IPS DF 6.9 (cell line): Measurements from ENCODE around the gene ST8SIA2.

Experiments used
- DNase-seq: peaks from one replicate; pipeline ENCODE4 v3.0.0-alpha.2; 2013; ENCODE audit warnings: low read depth, low spot score
- H3K27ac ChIP-seq: one replicate; pipeline ENCODE4 v1.5.1; 2013; ENCODE audit warnings: low read length, control low read depth
- H3K27me3 ChIP-seq: 2 replicates; pipeline ENCODE4 v1.6.1; 2013; ENCODE audit warnings: mild to moderate bottlenecking, low read length; ENCODE audit not compliant: control insufficient read depth, insufficient read depth
- H3K36me3 ChIP-seq: 2 replicates; pipeline ENCODE4 v1.6.1; 2013; ENCODE audit warnings: low read length; ENCODE audit not compliant: control insufficient read depth, insufficient read depth
- H3K4me1 ChIP-seq: 2 replicates; pipeline ENCODE4 v1.6.1; 2013; ENCODE audit warnings: low read length; ENCODE audit not compliant: control insufficient read depth, insufficient read depth
- H3K4me3 ChIP-seq: 2 replicates; pipeline ENCODE4 v1.5.1; 2013; ENCODE audit warnings: mild to moderate bottlenecking, low read length
- H3K9me3 ChIP-seq: 2 replicates; pipeline ENCODE4 v1.6.1; 2013; ENCODE audit warnings: low read length, inconsistent platforms; ENCODE audit not compliant: control insufficient read depth, insufficient read depth
- WGBS: extraction: QIAGEN DNeasy Blood & Tissue Kit; methylation state at CpG from one replicate; pipeline ENCODE4 v1.1.7; 2013; ENCODE audit warnings: mixed read lengths, missing lambda C conversion rate; ENCODE audit not compliant: insufficient read length, insufficient coverage; 5-methylcytosine and 5-hydroxymethylcytosine counted together

The ST8SIA2 gene

DNA sequence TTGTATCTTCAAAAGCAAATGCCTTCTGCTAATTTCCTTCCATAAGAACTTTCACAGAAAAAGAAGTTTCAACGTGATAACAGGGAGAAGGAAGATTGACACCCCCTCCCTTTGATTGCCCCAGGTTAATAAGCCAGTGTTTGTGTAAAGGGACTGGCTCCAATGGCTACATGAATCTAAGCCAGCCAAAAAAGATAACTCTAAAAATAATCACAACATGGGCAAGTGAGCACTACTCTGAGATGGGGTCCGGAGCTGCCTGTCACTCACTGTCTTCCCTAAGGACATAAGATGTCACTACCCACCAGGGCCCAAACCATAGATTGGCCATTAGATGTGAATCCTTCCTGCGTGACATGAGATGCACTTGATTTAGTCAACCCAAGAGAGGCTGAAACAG is 17.6 kb upstream of the ST8SIA2 start:
- Histone ChIP-seq H3K27ac (no peak overlapping the region), H3K36me3 (no peaks in the 10 kb centered on the region), H3K4me3 (no peak overlapping the region), H3K27me3 (no peaks in the 10 kb centered on the region), H3K9me3 (no peaks in the 10 kb centered on the region), H3K4me1 (no peaks in the 10 kb centered on the region)
- no peak for DNase-seq
- WGBS = no CpG with 5 or more reads among the region's 3 CpGs

DNA sequence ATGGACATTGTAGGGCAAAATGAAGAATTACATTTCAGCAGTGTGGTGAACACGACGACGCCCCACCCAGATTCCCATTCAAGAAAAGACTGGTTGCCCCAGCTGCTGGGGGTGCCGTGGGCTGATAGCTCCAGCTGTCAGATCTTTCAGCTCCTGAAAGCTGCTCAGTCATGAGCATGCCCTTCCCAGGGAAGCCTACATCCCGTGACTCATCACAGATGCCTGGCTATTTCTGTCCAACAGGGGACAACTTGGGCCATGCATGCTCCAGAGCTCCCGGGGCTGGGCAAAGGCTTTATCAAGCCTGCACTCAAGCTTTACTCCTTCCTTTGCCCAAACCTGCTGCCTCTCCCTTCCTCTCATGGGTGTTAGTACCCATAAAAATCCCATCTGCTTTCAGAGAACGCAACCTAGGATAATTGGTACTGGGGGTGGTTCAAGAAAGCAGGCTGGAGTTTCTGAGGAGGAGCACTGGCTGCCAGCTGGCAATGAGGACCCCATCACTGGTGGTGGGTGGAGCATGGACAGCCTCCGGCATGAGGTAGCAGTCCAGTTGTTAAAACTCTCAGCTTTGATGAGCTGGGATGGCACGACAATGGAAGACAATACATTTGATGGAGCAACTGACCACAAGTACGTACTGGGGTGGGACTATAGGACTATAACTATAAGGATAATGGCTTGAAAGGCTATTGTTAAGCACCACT is 16.4 kb upstream of the ST8SIA2 start:
- Histone ChIP-seq H3K9me3 (no peaks in the 10 kb centered on the region), H3K27ac (no peak overlapping the region), H3K4me1 (no peaks in the 10 kb centered on the region), H3K27me3 (no peaks in the 10 kb centered on the region), H3K4me3 (no peak overlapping the region), H3K36me3 (no peaks in the 10 kb centered on the region)
- no peak for DNase-seq
- WGBS = no CpG with 5 or more reads among the region's 10 CpGs

DNA sequence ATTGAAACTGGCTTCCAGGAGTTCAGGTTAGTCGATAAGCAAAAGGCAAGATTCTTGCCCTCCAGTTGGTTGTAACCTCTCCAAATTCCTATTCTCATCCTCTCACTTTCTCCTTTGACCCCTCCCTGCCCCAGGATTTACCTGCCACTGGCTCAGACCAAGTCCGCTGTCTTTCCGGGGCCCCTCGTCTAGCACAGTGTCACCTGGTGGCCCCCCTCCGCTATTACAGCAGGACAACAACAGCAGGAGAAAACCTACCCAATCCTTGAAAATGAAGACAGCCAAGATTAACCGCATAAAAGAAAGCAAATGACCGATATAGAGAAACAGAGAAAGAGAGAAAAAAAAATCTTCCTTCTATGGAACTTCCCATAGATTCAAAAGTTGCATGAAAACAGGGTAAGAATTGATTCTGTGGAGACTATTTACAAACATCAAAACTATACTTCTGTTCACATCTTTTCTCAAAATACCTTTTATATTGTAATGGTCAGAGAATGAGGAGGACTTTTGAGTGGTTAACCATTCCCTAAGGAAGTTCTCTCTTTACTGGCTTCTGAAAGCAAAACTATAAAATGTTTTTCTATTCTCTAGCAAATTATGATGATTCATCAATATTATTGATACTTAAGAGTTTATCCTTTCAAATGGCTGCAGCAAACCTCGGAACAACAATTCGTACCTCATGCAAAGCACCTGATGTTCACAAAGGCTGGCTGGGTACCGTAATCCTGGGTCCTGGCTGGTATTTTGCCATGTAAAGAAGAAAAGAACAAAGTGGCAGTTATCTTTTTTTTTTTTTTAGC is 10.0 kb upstream of the ST8SIA2 start:
- no peak for DNase-seq
- Histone ChIP-seq H3K27me3 (no peaks in the 10 kb centered on the region), H3K4me3 (no peak overlapping the region), H3K27ac (no peak overlapping the region), H3K9me3 (no peaks in the 10 kb centered on the region), H3K36me3 (no peaks in the 10 kb centered on the region), H3K4me1 (no peaks in the 10 kb centered on the region)
- WGBS = no CpG with 5 or more reads among the region's 10 CpGs

DNA sequence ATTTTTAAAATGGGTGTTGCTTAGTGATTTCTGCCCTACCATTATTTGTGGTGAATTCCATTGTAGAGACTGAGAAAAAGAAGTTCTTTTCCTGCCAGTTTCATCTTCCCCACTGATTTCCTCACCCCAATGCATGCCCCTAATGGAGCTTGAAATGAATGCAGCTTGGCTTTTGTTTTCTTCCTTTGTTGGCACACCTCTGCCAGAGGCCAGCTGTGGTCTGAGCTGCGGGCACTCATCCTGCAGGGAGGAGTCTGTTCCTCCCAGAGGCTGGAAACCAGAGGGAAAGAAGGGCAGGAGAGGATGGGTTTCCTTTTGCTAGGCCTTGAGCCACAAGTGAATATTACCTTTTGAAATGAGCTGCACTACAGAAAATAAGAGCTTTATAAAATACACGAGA is 9.3 kb upstream of the ST8SIA2 start:
- no CpG with 5 or more reads among the region's 2 CpGs for WGBS
- Histone ChIP-seq H3K4me3 (no peak overlapping the region), H3K27ac (no peak overlapping the region), H3K27me3 (no peaks in the 10 kb centered on the region), H3K9me3 (no peaks in the 10 kb centered on the region), H3K36me3 (no peaks in the 10 kb centered on the region), H3K4me1 (no peaks in the 10 kb centered on the region)
- no peak for DNase-seq

DNA sequence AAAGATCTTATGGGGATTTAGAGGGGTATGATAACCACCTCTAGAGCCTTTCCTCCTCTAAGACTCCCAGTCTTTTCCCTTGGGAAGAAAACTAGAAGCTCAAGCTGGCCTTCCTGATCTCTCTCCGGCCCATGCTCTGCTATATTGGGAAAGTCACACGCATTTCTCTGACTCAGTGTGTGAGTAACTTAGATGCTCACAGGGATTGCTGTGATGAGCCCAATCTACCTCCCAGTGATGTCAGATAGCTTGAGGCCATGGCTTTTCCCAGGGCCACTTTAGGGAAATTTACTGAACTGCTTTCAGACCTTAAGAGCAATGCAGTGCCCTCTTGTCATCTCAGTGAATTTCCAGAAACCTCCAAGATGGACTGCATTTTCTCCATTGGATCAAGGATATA is 8.6 kb upstream of the ST8SIA2 start:
- Histone ChIP-seq H3K27me3 (no peaks in the 10 kb centered on the region), H3K27ac (no peak overlapping the region), H3K9me3 (no peaks in the 10 kb centered on the region), H3K36me3 (no peaks in the 10 kb centered on the region), H3K4me1 (no peaks in the 10 kb centered on the region), H3K4me3 (no peak overlapping the region)
- no peak for DNase-seq
- no CpG with 5 or more reads among the region's 2 CpGs for WGBS

DNA sequence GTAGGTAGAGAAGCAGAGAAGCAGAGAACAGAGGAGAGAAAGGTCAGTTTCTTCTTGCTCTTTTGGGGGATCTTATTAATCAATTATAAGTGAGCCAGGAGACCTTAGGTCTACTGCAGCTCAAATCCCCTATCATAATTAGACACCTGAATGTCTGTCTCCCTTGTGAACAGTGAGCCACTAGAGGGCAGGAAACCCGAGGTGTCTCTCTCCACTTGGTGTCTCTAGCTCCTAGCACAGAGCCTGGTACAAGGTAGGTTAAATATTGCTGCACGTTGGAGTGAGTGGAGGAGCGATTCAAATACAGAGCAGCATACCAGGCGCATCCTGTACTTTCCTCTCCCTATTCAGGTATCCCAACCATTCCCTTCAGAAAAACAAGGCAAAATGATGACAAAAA is 2.0 kb upstream of the ST8SIA2 start:
- Histone ChIP-seq H3K36me3 (no peaks in the 10 kb centered on the region), H3K4me3 (no peak overlapping the region), H3K27ac (no peak overlapping the region), H3K9me3 (no peaks in the 10 kb centered on the region), H3K4me1 (no peaks in the 10 kb centered on the region), H3K27me3 (peaks cover 20% of the 10 kb centered on the region; the same call in 1 of the 2 replicates)
- no peak for DNase-seq
- no CpG with 5 or more reads among the region's 4 CpGs for whole genome bisulfite sequencing

DNA sequence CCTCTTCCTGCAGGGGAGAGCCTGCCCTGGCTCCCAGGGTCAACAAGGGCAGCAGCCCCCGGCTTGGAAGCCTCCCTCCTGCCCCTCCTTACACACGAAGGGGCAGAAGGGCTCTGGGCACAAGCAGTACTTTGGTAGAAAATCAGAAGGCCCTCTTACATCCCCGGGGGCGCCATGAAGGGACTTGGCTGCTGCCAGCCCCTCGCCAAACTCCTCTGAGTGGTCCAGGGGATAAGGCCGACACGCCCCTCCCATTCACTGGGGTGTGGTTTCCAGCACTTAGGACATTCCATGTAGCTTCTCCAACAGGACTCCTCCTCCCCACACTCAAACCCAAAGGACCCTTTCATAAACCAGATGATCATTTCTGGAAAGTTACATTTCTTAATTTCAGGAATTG is 1.2 kb upstream of the ST8SIA2 start:
- WGBS = no CpG with 5 or more reads among the region's 7 CpGs
- H3K4me3 ChIP-seq = no peak overlapping the region; the same call in 1 of the 2 replicates
- peaks cover 20% of the 10 kb centered on the region; the same call in 1 of the 2 replicates for H3K27me3 ChIP-seq
- no peak overlapping the region for H3K27ac ChIP-seq
- no peaks in the 10 kb centered on the region for H3K36me3 ChIP-seq
- no peaks in the 10 kb centered on the region for H3K4me1 ChIP-seq
- H3K9me3 ChIP-seq = no peaks in the 10 kb centered on the region
- DNase-seq = no peak

DNA sequence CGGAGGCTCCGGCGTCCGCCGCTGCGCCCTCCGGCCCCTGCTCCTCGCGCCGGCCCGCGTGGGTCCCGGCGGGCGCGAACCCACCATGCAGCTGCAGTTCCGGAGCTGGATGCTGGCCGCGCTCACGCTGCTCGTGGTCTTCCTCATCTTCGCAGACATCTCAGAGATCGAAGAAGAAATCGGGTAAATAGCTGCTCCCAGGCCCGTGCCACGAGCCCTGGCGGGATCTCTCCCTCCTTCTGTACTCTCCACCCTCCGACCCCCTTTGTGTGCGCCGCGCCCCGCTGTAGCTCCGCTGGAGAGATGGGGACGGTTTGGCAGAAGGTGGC is 263 bp downstream of the ST8SIA2 start:
- WGBS = no CpG with 5 or more reads among the region's 34 CpGs
- no peak for DNase-seq
- H3K4me1 ChIP-seq = no peaks in the 10 kb centered on the region
- H3K27me3 ChIP-seq = peaks cover 20% of the 10 kb centered on the region; the same call in 1 of the 2 replicates
- H3K9me3 ChIP-seq = no peaks in the 10 kb centered on the region
- no peak overlapping the region for H3K27ac ChIP-seq
- H3K36me3 ChIP-seq = no peaks in the 10 kb centered on the region
- peak overlapping the region; percentile 58 for H3K4me3 ChIP-seq

DNA sequence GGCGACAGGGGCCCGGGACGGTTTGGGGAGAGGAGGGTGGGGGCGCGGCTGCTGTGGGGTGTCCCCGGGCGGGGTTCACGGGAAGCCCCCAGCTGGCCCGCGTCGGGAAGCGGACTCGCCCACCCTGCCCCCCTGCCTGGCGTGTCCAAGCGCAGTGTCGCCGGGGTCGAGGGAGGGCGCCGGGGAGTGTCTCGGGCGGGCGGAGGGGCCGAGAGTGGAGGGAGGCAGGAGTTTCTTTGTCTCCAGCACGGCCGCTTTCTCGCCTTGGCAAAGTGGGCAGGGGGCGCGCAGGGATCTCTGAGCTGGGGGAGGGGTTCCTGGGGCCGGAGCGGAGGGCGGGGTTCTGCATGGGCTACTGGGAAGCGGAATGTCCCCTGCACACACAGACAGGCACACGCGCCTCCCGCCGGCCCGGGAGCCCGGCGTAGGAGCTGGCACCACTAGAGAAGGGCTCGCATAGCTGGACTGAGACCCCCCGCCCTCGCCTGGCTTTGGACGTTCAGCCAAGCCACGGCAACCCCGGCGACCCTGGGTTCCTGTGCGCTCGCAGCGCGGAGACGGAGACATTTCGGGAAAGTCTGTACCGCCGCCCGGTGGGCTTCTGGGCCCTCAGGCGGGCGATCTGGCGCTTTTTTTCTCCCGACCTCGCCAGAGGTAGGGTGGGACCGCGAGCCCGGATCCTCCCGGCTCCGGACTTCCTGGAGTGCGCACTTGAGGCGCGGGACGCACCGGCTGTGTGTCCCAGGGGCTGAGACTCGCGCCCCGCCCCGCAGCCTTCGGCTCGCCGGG is 822 bp downstream of the ST8SIA2 start:
- Histone ChIP-seq H3K27ac (no peak overlapping the region), H3K4me3 (peak overlapping the region; percentile 58), H3K36me3 (no peaks in the 10 kb centered on the region), H3K27me3 (peaks cover 20% of the 10 kb centered on the region; the same call in 1 of the 2 replicates), H3K4me1 (no peaks in the 10 kb centered on the region), H3K9me3 (no peaks in the 10 kb centered on the region)
- WGBS = no CpG with 5 or more reads among the region's 78 CpGs
- no peak for DNase-seq

DNA sequence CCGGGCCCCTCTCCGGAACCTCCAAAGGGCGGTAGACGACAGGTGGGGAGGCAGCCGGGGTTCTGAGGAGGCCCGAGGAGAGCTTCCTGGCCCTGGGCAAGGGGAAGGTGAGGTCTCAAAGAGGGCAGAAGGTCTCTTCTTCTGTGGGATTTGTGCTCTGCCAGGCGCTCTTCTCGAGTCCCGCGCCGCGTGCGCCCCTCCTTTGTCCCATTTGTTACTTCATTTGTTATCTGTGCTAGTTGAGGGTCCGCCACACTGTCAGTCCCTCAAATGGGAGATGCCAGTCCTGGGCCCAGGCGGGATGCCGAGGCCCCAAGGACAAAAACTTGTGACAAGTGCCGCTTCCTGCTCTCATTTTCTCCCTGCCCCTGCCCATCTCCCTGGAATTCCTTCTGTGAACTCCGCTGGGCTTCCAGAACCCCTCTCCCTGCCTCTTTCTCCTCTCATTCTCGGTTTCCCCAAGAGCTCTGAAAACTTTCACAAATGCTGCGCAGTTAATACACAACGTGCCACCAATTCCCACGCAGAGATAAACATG is 1.5 kb downstream of the ST8SIA2 start:
- DNase-seq = no peak
- no peaks in the 10 kb centered on the region for H3K9me3 ChIP-seq
- no peaks in the 10 kb centered on the region for H3K36me3 ChIP-seq
- H3K27ac ChIP-seq = no peak overlapping the region
- no peaks in the 10 kb centered on the region for H3K4me1 ChIP-seq
- peak overlapping the region; percentile 58; the same call in 1 of the 2 replicates for H3K4me3 ChIP-seq
- no CpG with 5 or more reads among the region's 22 CpGs for WGBS
- H3K27me3 ChIP-seq = peaks cover 20% of the 10 kb centered on the region; the same call in 1 of the 2 replicates
